Activated CD4-positive, alpha-beta T cell treated with anti-CD3 and anti-CD28 coated beads, Interleukin-2, amount 50 U/mL, for 16 hours (primary cell): ENCODE data around the gene XXYLT1.
"Not testable (repeated sequence)": the region's sequence is repeated elsewhere in the genome, so short reads cannot be mapped to it uniquely, and the experiment has no call there.

Experiments
- DNase-seq: peaks from one replicate; pipeline ENCODE4 v3.0.0-alpha.2; 2020

Gene XXYLT1

DNA sequence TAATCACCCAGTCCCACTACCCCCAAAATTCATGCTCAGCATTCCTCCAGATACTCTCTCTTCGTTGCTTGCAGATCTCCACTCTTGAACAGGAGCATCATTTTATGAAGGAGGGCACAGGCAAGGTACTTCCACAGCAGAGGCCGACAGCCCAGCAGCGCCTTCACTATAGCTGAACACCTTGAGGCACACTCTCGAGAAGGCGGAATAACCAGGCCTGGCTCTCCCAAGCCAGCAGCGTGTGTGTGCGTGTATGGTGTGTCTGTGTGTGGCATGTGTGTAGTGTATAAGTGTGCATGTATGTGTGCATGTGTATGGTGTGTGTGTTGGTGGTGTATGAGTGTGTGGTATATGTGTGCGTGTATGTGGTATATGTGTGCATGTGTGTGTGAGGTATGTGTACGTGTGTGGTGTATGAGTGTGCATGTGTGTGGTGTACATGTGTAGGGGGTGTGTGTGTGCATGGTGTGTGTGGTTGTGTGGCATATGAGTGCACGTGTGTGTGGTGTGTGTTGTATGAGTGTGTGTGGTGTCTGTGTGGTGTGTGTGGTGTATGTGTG lies 161.8 kb downstream of the XXYLT1 start:
- DNase-seq = no peak

DNA sequence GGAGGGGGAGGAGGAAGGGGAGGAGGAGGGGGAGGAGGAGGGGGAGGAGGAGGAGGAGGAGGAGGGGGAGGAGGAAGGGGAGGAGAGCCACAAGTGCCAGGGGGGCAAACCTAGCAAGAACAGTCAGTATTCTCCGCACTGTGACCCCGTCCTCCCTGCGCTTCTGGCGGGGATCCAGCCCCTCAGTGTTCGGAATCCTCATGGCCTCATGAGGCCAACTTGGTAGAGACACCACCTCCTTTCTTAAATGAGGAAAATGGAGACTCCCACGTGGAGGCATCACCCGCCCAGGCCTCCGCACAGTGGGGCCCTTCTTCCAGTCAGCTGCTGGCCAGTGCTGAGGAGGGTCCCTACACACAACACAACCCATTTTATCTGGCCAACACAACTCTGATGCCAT lies 163.4 kb downstream of the XXYLT1 start:
- no peak for DNase-seq

DNA sequence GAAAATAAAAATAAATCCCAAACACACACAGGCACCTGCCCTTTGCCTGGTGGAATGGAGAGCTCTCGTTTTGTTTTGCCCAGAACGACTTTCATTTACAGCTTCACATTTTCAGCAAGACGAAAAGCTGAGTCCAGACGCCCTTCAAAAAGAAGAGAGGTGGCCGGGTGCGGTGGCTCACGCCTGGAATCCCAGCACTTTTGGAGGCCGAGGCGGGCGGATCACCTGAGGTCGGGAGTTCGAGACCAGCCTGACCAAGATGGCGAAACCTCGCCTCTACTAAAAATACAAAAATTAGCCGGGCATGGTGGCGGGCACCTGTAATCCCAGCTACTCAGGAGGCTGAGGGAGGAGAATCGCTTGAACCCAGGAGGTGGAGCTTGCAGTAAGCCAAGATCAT lies 163.9 kb downstream of the XXYLT1 start:
- not testable (repeated sequence) for DNase-seq

DNA sequence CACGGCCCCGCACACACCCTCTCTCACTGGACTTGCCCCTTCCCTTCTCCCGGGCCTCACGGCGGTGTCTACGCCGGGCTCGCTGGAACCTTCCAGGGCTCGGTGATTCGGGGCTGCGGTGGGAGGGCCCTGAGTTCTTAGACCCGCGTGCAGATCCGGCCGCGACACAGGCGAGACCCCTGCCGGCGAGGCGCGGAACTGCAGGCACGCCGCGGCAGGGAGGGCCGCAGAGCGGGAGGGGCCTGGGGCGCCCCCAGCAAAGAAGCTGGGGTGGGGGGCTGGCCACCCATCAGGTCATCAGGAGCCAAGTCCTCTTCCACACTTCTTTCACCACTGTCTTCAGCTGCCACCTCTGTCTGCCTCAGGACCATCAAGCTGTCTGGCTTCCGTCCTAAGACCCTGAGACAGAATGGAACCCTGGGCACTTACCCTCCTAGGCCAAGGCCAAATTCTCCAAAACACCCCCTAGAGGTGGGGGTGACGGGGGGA lies 164.5 kb downstream of the XXYLT1 start:
- peak; percentile 50 for DNase-seq

DNA sequence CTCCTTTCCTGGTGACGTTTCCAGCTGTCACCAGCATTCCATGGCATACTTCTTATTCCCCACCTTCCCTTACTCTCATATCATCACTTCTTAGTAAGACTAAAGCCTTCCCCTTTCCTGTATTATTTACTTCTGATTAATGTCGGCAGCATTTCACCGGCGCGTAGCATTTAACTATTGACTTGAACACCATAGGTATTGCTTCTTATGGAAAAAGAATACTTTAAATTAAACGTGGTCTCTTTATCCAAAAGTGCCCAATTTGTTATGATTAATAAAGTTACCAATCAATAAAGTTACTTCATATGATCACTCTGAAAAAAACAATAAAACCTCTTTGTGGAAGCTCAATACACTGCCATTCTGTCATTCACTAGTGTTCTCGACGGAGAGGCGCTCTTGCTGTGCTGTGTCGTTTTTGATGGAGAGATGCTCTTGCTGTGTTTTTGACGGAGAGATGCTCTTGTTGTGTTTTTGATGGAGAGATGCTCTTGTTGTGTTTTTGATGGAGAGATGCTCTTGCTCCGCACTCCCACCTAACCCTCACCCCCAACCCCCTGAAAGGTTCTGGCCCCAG lies 165.0 kb downstream of the XXYLT1 start:
- DNase-seq = no peak

DNA sequence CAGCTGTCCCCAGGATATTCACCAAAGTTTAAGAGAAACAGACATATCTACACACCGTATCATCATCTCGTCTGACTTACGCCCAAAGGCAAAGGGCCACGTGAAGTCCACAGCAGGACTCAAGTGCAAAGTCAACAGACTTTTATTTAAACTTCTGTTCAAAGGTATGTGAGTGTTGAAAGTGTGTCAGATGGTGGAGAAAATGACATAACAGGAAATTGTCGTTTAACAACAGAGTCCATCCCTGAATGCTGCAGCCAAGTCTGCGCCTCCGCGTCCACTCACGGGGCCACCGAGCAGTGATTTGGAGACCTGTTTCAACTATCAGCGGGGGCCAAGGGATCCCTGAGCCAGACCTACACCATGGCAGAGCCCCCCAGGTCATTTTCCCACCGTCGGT lies 165.6 kb downstream of the XXYLT1 start:
- no peak for DNase-seq

DNA sequence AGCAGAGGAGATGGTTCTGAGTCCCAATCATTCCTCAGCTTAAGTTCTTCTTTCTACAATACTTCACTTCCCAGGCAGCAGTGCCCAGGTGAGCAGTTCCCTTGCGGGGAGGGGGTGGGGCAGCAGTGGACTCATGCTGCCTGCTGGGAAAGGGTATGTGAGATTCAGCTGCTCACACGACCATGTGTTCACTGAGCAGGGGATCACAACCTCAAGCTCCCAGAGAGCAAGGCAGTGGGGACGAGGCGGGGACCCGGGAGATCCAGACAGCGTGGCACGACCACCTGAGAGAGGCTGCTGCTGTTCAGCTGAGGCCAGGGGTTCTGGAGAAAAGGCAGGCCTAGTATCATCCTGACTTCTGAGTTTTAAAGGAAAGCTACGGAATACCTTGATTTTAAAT lies 166.6 kb downstream of the XXYLT1 start:
- no peak for DNase-seq

DNA sequence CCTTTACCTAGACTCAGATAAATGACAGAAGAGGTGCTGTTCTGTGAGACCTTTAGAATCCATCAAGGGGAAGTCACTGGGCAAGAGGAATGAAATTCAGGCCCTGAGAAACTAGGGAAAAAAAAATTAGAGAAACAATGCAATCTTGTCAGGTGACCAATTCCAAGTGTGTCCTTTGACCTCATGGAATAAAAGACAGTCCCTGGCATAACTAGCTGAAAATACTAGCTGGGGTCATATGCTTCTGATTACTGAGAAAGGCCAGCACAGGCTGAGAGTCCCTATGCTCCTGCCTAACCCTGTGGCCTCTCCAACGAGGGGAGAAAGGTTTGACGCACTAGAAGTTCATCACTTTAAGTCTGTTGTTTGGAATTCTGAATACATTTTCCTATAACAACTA lies 167.3 kb downstream of the XXYLT1 start:
- DNase-seq = no peak

DNA sequence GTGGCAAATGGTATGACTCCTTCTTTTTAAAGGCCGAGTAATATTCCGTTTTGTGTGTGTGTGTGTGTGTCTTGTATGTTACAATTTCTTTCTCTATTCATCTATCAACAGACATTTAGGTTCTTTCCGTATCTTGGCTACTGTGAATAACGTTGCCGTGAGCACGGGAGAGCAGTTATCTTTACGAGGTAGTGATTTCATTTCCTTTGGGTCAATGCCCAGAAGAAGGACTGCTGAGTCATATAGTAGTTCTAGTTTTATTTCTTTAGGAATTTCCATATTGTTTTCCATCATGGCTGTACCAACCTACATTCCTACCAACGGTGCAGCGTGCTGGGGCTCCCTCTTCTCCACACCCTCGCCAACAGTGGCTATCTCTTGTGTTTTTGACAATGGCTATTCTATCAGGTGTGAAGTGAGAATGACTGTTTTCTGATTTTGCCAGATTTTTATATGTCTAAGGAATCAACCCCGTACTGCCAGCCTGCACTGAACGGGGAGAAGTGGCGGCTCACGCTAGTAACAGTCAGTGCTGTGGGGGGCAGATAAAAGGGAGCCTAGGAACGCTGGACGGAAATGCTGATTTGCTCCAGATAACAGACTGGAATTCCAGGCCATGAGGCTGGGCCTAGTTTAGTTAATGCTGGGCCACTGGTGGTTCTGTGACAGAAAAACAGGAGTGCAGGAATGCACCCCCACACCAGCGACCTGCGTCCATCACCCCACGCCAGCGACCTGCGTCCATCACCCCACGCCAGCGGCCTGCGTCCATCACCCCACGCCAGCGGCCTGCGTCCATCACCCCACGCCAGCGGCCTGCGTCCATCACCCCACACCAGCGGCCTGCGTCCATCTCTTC lies 168.1 kb downstream of the XXYLT1 start:
- DNase-seq = no peak

DNA sequence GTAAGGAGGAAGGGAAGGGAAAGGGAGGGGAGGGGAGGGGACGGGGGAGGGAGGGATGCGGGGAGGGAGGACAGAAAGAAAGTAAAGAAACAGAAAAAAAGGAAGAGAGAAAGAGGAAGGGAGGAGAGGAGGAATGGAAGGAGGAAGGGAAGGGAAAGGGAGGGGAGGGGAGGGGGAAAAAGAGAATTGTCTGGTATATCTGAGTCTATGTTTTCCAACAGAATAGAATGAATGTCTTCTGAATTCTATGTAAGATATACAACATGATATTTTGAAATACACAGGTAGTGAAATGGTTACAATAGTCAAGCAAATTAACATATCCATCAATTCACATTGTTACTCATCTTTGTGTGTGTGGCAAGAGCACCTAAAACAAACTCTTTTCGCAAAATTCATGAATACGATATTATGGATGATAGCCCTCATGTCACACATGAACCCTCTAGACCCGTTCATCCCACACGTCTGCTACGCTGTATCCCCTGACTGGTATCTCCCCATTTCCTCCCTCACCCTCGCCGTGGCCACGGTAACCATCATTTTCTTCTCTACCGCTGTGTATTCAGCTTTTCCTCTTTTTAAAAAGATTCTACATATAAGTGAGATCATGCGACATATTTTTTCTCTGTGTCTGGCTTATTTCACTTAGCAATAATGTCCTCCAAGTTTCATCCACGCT lies 168.9 kb downstream of the XXYLT1 start:
- DNase-seq = no peak

DNA sequence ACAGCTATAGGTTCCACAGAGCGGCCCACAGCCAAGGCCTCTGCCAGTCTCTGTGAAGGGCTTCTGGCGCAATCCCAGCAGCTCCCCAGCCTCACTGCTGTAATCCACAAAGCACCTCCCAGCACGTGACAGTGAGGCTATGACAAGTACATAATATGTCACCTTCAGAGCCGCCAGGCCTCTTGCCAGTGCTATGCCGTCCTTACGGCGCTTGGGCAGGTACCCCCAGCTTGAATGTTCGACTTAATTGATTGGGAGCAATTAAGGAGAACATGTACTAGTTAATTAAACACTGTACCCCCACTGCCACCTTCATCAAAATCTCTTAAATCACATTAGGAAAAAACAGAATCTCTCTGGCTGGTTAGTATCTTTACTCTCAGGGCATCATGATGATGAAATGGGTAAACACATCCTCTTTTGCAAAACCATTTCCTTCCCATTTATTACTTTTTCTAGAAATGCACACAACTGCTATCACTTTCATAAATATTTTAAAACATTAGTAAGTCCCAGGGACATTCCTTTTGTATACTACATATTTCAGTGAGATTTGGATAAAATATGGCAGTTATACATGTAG lies 169.9 kb downstream of the XXYLT1 start:
- no peak for DNase-seq

DNA sequence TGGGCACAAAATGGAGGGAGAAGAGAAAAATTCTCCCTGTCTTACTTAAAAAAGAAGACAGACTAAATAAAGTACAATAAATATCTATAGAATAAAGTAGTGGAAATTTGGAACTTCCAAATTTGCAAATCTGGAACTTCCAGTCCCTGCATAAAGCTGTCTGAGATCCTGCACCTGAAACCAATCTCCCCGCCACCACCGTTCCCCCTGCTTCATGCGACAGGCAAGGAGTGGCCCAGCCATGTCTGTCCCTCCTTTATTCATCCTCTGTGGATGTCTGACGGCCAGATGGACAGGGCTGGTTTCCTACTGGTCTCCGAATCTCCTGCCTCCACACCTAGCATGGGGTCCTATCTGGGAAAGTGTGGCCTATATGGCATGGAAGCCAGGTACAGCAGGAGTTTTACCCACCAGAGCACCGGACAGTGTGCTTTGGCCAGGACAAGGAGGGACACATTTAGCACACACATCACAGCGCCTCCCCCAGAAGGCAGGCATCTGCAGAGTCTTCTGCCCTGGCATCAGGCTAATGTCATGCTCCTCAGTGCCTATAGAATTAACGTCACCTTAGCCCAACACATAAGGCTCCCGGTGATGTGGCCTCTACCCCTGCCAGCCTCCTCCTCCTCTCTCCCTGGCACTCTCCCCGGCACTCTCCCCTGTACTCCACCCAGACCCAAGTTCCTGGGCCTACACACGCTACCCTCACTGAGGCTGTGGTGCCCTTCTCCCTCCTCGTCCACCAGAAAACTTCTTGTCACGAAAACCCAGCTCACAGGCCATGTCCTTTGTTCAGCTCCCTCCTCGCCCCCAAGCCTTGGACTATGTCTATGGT lies 170.8 kb downstream of the XXYLT1 start:
- DNase-seq = no peak

DNA sequence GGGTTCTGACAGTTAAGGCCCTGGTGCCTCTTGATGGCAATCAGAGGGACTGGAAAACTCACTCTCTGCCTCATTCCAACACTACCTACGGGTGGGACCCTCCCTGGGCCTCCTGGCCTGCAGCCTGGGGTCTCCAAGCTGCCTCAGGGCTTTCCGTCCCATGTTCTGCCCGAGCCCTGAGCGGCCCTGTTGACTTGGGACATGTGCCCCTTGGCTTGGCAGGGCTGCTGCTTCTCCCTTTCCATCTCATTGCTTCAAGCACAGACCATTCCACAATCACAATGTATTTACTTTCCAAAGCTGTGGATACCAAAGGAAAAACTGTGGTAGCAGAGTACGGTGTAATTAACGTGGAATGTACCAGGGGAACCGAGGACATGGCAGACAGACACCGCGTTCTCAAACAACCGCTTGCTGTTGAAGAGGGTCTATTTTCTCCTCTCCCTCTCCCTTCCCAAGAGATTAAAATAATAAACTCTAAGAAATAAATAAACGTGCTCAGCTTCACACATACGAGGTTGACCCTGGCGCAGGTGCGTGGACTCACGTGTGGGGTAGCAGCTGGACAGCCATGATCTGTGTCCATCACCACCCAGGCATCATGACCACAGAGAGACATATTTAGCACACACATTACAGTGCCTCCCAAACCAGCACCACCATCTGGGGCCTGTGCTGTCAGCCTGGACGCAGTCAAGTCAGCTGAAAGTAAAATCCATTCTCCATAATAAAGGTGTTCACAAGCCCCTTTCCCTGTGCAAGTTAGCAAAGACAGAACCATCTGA lies 172.0 kb downstream of the XXYLT1 start:
- DNase-seq = no peak

DNA sequence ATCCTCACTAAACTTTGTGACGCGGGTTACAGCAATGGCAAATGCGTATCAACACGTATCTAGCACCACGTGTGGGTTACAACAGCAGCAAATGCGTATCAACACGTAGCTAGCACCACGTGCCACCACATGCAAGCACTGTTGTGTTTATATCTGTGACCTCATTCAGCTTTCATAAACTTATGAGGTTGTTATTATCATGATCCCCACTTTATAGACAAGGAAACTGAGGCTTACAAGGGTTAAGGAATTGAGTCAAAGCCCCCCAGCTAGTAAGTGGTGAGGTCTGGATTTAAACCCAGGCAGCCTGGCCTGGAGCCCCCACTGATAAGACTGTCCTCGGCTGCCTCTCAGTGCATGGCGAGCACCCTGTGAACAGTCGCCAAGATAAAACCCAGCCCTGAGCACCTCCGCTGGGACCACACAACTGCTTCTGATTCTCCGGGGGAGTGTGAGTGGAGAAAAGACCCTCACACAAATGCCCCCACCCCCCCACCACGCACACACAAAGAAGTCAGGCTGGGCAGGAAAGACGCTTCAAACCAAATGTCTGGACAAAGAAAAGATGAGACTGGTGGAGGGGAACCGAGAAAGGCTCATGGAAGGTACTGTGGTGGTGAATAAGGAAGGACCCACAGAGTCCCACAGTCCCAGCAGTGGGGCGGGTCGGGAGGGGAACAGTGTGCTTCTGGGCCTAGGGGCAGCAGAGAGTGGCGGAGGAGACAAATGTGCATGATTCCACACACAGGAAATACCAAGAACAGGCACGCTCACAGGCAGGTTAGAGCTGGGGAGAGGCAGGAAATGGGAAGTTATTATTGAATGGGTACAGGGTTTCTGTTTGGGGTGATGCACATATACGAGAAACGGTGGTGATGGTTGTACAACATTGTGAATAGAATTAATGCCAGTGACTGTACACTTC lies 173.4 kb downstream of the XXYLT1 start:
- no peak for DNase-seq

DNA sequence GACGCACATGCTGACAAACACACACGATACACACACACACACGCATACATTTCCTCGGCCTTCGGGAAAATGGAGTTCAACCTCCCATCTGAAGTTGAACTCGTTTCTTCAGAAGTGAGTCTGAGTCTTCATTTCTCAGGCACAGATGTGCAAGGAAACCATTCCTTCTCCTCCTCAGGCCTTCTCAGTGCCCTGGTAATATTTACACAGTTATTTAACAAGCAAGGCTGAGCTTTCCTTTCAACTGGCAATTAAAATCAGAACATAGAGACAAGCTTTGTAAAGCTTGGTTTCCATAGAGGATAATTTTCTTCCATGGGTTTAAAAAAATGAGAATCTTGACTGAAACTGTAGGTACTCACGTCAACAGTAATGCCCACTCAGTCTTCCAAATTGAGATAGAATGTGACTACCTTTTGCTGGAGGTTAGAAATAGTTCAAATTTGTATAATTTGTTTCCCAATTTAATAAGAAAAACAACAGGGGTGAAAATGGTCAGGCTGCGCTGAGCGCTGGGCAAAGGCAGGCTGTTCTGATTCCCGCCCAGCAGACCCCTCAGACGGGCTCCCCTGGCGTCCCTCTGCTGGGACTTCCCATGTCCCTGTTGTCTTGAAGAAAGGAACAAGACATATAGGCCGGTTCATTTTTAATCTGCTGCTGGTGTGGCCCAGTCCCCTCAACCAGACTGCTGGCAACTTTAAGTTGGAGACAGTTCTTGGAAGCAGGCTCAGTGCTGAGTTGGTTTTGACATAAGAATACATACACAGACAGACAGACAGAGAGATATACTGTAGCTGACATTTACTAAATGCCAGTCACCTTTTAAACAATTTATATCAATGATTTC lies 174.3 kb downstream of the XXYLT1 start:
- no peak for DNase-seq

DNA sequence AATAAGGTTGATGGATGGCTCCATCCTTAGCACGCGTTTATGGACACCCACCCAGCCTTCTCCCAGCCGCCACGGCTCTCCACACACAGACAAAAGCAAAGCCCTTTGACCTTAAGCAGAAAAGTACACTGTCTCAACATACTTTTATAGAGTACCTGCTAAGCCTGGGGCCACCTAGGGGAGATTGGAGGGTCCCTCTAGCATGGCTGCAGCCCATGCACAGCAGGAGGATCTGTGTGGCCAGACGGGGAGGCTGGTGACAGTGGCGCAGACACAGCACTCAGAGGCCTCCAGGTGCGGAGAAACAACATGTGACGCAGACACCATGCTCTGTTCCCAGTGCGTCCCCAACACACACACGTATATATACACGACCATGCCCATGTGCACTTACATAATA lies 174.9 kb downstream of the XXYLT1 start:
- no peak for DNase-seq

DNA sequence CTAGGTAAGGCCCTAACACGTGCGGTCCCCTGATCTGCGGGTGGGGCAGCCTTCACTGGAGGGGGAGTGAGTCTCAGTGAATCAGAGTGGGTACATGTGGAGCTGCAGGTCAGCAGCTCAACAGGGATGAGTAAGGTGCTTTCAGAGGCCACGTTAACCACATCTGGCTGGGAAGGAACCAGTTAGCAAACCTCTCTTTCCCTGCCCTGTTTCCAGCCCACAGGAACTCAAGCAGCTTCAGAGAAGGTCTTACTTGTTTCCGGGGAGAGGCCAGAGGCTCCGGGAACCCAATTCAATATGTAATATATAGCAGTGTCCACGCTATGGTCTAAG lies 175.3 kb downstream of the XXYLT1 start:
- DNase-seq = no peak

DNA sequence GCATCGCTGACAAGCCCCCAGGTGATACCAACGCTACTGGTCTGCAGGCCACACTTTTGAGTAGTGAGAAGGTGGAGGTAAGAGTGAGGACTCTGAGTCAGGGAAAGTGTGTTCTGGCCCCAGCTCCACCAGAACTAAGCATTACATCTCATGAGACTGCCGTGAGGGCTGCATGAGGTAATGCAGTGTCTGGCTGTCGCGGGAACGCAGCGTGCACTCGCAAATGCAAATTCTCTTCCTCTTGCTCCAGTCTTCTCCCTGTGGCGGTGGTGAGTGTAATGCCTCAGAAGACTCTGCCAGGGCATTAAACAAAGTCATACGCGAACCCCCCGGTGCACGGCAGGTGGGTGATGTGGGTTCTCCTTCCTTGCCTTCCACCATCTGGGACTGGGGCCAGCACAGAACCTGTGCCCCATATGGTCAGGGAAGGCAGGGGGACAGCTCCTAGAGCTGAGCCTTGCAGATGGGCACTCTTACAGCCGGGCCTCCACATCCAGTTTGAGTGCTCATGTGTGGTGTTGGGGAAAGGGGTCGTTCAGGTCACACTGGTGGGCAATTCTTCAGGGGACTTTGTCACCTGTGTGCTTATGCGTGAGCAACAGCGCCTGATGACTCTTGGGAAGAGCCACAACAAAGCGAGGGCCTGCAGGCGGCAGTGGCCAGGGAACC lies 175.8 kb downstream of the XXYLT1 start:
- no peak for DNase-seq
